ENCODE measurements around the gene AKT1. TPM values are rescaled to one million over a fixed set of nuclear protein-coding genes. Genes with fewer than 3 reads are reported as not detected.
"Not testable (repeated sequence)": the region's sequence is repeated elsewhere in the genome, so short reads cannot be mapped to it uniquely, and the experiment has no call there.

Gene AKT1
- total RNA-seq, 4 donors from 2014 or later = 66.6 to 93.7 (median 71.3) TPM

GRCh38 chr14:104817930-104818713, 22.6 kb upstream of the AKT1 start:
- Histone ChIP-seq H3K4me1 (peaks cover 15 to 57% (median 21%) of the 10 kb centered on the region in 3 donors), H3K27ac (no peak overlapping the region), H3K36me3 (no peaks in the 10 kb centered on the region), H3K27me3 (no peaks in the 10 kb centered on the region), H3K4me3 (no peak overlapping the region), H3K9me3 (no peaks in the 10 kb centered on the region)
- DNase-seq = no peak
- TF ChIP-seq CTCF (IDR thresholded peaks at IDR 0.05) (no peak), POLR2A (IDR thresholded peaks at IDR 0.05) (no peak)
- 90 to 94% methylated on average over 6 to 8 of the region's 8 CpGs for WGBS, 2 donors
- intact Hi-C loops (cut with DNase I) = no loop called here

- DNase-seq = no peak
- Histone ChIP-seq H3K4me3 (peak overlapping the region; percentile 63 to 96 (median 80)), H3K27me3 (no peaks in the 10 kb centered on the region), H3K4me1 (peaks cover 15 to 53% (median 21%) of the 10 kb centered on the region in 3 donors), H3K36me3 (no peaks in the 10 kb centered on the region), H3K9me3 (no peaks in the 10 kb centered on the region), H3K27ac (peak overlapping the region; percentile 89 to 98 (median 93))
- TF ChIP-seq POLR2A (IDR thresholded peaks at IDR 0.05) (no peak), CTCF (IDR thresholded peaks at IDR 0.05) (no peak)
- WGBS, 2 donors = 0 to 4% methylated on average over 2 to 3 of the region's 8 CpGs
- intact Hi-C loops (cut with DNase I) = no loop called here
These were observed 21.0 kb upstream of the AKT1 start for GRCh38 chr14:104816616-104816884.

DNA sequence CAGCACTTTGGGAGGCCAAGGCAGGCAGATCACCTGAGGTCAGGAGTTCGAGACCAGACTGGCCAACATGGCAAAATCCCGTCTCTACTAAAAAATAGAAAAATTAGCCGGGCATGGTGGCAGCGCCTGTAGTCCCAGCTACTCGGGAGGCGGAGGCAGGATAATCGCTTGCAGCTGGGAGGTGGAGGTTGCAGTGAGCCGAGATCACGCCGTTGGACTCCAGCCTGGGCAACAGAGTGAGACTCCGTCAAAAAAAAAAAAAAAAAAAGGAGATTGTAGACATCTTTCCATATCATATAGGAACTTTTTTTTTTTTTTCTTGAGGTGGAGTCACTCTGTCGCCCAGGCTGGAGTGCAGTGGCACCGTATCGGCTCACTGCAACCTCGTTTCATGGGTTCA, 19.2 kb upstream of the AKT1 start:
- DNase-seq; H3K36me3 ChIP-seq; H3K9me3 ChIP-seq; H3K27me3 ChIP-seq; intact Hi-C loops (cut with DNase I): not testable (repeated sequence)
- H3K27ac ChIP-seq = peak overlapping the region in 3 of 4 donors; percentile 90 to 98 (median 96)
- peaks cover 9 to 38% (median 17%) of the 10 kb centered on the region in 3 donors for H3K4me1 ChIP-seq
- H3K4me3 ChIP-seq = peak overlapping the region in 3 of 4 donors; percentile 63 to 96 (median 83)
- 81 to 85% methylated on average over 15 of the region's 15 CpGs for WGBS, 2 donors

- no peak for DNase-seq
- Histone ChIP-seq H3K4me3 (no peak overlapping the region), H3K4me1 (peaks cover 9 to 38% (median 17%) of the 10 kb centered on the region in 3 donors), H3K27ac (no peak overlapping the region), H3K27me3 (no peaks in the 10 kb centered on the region), H3K9me3 (no peaks in the 10 kb centered on the region), H3K36me3 (no peaks in the 10 kb centered on the region)
- TF ChIP-seq POLR2A (IDR thresholded peaks at IDR 0.05) = no peak
- TF ChIP-seq CTCF (IDR thresholded peaks at IDR 0.05) = no peak
- intact Hi-C loops (cut with DNase I) = no loop called here
- WGBS, 2 donors = 83 to 87% methylated on average over 2 to 7 of the region's 7 CpGs
These were observed 17.7 kb upstream of the AKT1 start for GRCh38 chr14:104813286-104813685.

- Histone ChIP-seq H3K36me3 (no peaks in the 10 kb centered on the region), H3K9me3 (no peaks in the 10 kb centered on the region), H3K27ac (no peak overlapping the region), H3K4me1 (peaks cover 0 to 28% (median 10%) of the 10 kb centered on the region in 3 donors), H3K27me3 (no peaks in the 10 kb centered on the region), H3K4me3 (no peak overlapping the region)
- intact Hi-C loops (cut with DNase I) = no loop called here
- no peak for DNase-seq
- 88 to 90% methylated on average over 9 to 10 of the region's 11 CpGs for WGBS, 2 donors
- no peak for TF ChIP-seq CTCF (IDR thresholded peaks at IDR 0.05)
- no peak for TF ChIP-seq POLR2A (IDR thresholded peaks at IDR 0.05)
These were observed 14.8 kb upstream of the AKT1 start for GRCh38 chr14:104810316-104810715.
